H9 (cell line): Measurements from ENCODE around the gene ST6GALNAC3. TPM values are rescaled to one million over a fixed set of nuclear protein-coding genes. Genes with fewer than 3 reads are reported as not detected.

Experiments used
- DNase-seq: peaks from one replicate; pipeline ENCODE4 v3.0.0-alpha.2; 2017
- H2AFZ ChIP-seq: one replicate; pipeline ENCODE4 v1.6.1; 2013; ENCODE audit warnings: mild to moderate bottlenecking, low read length, control low read depth, moderate library complexity
- H2AK5ac ChIP-seq: 2 replicates; pipeline ENCODE4 v1.6.1; 2013; ENCODE audit warnings: low read length, control low read depth, mixed read lengths; ENCODE audit not compliant: insufficient read length
- H2BK120ac ChIP-seq: one replicate; pipeline ENCODE4 v1.6.1; 2013; ENCODE audit warnings: low read depth, mild to moderate bottlenecking, low read length, control low read depth, inconsistent platforms; ENCODE audit not compliant: poor library complexity, severe bottlenecking
- H2BK12ac ChIP-seq: 2 replicates; pipeline ENCODE4 v1.6.1; 2013; ENCODE audit warnings: low read length, control low read depth, mixed read lengths, low read depth; ENCODE audit not compliant: insufficient read length
- H2BK15ac ChIP-seq: 2 replicates; pipeline ENCODE4 v1.6.1; 2013; ENCODE audit warnings: low read depth, low read length, control low read depth
- H2BK20ac ChIP-seq: one replicate; pipeline ENCODE4 v1.6.1; 2013; ENCODE audit warnings: low read depth, mild to moderate bottlenecking, low read length, control low read depth, inconsistent platforms; ENCODE audit not compliant: poor library complexity, severe bottlenecking
- H2BK5ac ChIP-seq: 2 replicates; pipeline ENCODE4 v1.6.1; 2013; ENCODE audit warnings: low read length, control low read depth, mixed read lengths; ENCODE audit not compliant: insufficient read length
- H3K14ac ChIP-seq: 2 replicates; pipeline ENCODE4 v1.6.1; 2013; ENCODE audit warnings: low read length, control low read depth; ENCODE audit not compliant: insufficient read depth
- H3K18ac ChIP-seq: 2 replicates; pipeline ENCODE4 v1.6.1; 2013; ENCODE audit warnings: low read depth, mild to moderate bottlenecking, mixed read lengths, low read length, control low read depth; ENCODE audit not compliant: insufficient read length
- H3K23ac ChIP-seq: 2 replicates; pipeline ENCODE4 v1.6.1; 2013; ENCODE audit warnings: low read length, control low read depth, mixed read lengths, low read depth; ENCODE audit not compliant: insufficient read length
- H3K23me2 ChIP-seq: 2 replicates; pipeline ENCODE4 v1.6.1; 2013; ENCODE audit warnings: low read depth, mild to moderate bottlenecking, mixed read lengths, low read length, control low read depth; ENCODE audit not compliant: insufficient read length, poor library complexity, severe bottlenecking
- H3K27ac ChIP-seq: 2 replicates; pipeline ENCODE4 v1.5.1; 2013; ENCODE audit warnings: low read length, control low read depth, mixed read lengths, low read depth; ENCODE audit not compliant: insufficient read length
- H3K27me3 ChIP-seq: 2 replicates; pipeline ENCODE4 v1.6.1; 2013; ENCODE audit warnings: low read length, control low read depth, inconsistent platforms; ENCODE audit not compliant: insufficient read depth
- H3K4ac ChIP-seq: 2 replicates; pipeline ENCODE4 v1.6.1; 2013; ENCODE audit warnings: low read depth, mild to moderate bottlenecking, control low read depth, inconsistent platforms, low read length, moderate library complexity
- H3K4me1 ChIP-seq: 2 replicates; pipeline ENCODE4 v1.6.1; 2013; ENCODE audit warnings: low read length, control low read depth, inconsistent platforms; ENCODE audit not compliant: insufficient read depth
- H3K4me2 ChIP-seq: 2 replicates; pipeline ENCODE4 v1.6.1; 2013; ENCODE audit warnings: low read length, control low read depth, mixed read lengths; ENCODE audit not compliant: insufficient read length, insufficient read depth
- H3K56ac ChIP-seq: 2 replicates; pipeline ENCODE4 v1.6.1; 2013; ENCODE audit warnings: low read depth, mild to moderate bottlenecking, mixed read lengths, low read length, control low read depth; ENCODE audit not compliant: insufficient read length
- H3K79me1 ChIP-seq: 2 replicates; pipeline ENCODE4 v1.6.1; 2013; ENCODE audit warnings: low read depth, mild to moderate bottlenecking, moderate library complexity, low read length, control low read depth, inconsistent platforms; ENCODE audit not compliant: insufficient read depth, poor library complexity, severe bottlenecking
- H3K79me2 ChIP-seq: 2 replicates; pipeline ENCODE4 v1.6.1; 2013; ENCODE audit warnings: low read length, control low read depth, inconsistent platforms; ENCODE audit not compliant: insufficient read depth
- H3K9ac ChIP-seq: 2 replicates; pipeline ENCODE4 v1.6.1; 2013; ENCODE audit warnings: low read length, control low read depth, mixed read lengths; ENCODE audit not compliant: insufficient read length; ENCODE audit errors: extremely low read depth
- H3K9me3 ChIP-seq: one replicate; pipeline ENCODE4 v1.6.1; 2013; ENCODE audit warnings: low read depth, low read length, inconsistent platforms; ENCODE audit not compliant: control insufficient read depth
- H3T11ph ChIP-seq: one replicate; pipeline ENCODE4 v1.6.1; 2013; ENCODE audit warnings: mild to moderate bottlenecking, low read length, control low read depth, inconsistent platforms
- H4K20me1 ChIP-seq: one replicate; pipeline ENCODE4 v1.6.1; 2013; ENCODE audit not compliant: control insufficient read depth, insufficient read length, insufficient read depth
- H4K5ac ChIP-seq: 2 replicates; pipeline ENCODE4 v1.6.1; 2013; ENCODE audit warnings: low read depth, mild to moderate bottlenecking, mixed read lengths, low read length, control low read depth; ENCODE audit not compliant: insufficient read length
- H4K8ac ChIP-seq: replicated peaks from 2 replicates; pipeline ENCODE4 v1.6.1; 2013; ENCODE audit warnings: low read length, control low read depth, mixed read lengths, low read depth; ENCODE audit not compliant: insufficient read length
- H4K91ac ChIP-seq: 2 replicates; pipeline ENCODE4 v1.6.1; 2013; ENCODE audit warnings: low read depth, mild to moderate bottlenecking, moderate library complexity, mixed read lengths, low read length, control low read depth; ENCODE audit not compliant: insufficient read length
- H3K27ac Mint-ChIP-seq, 3 experiments: 2 replicates in 2 of 3; 3 replicates in 1 of 3; pipeline ENCODE4 v1.8.0; 2020 to 2021; ENCODE audit warnings: mixed read lengths in 3 of 3, mild to moderate bottlenecking in 1 of 3, moderate library complexity in 1 of 3
- H3K27me3 Mint-ChIP-seq: 2 replicates; pipeline ENCODE4 v1.8.0; 2021; ENCODE audit warnings: low read depth, mild to moderate bottlenecking, moderate library complexity, mixed read lengths
- H3K36me3 Mint-ChIP-seq, 3 experiments: 2 replicates in 2 of 3; 3 replicates in 1 of 3; pipeline ENCODE4 v1.8.0; 2020 to 2021; ENCODE audit warnings: low read depth in 3 of 3, mixed read lengths in 3 of 3; ENCODE audit not compliant: insufficient read depth in 1 of 3
- H3K4me1 Mint-ChIP-seq, 2 experiments: 2 replicates each; pipeline ENCODE4 v1.8.0; 2020; ENCODE audit warnings: mixed read lengths in 2 of 2
- H3K4me3 Mint-ChIP-seq, 2 experiments: 2 replicates in 1 of 2; 3 replicates in 1 of 2; pipeline ENCODE4 v1.8.0; 2020 to 2021; ENCODE audit warnings: mild to moderate bottlenecking in 2 of 2, mixed read lengths in 2 of 2, moderate library complexity in 1 of 2
- H3K9me3 Mint-ChIP-seq, 2 experiments: 2 replicates in 1 of 2; 3 replicates in 1 of 2; pipeline ENCODE4 v1.8.0; 2020; ENCODE audit warnings: mild to moderate bottlenecking in 2 of 2, mixed read lengths in 2 of 2, moderate library complexity in 1 of 2
- CTCF ChIP-seq: fragments of 200-600 bp; sonication (generic); conservative IDR thresholded peaks from 3 replicates; pipeline ENCODE4 v1.8.0; 2021; ENCODE audit warnings: antibody characterized with exemption, mild to moderate bottlenecking
- WGBS: extraction: QIAGEN DNeasy Blood & Tissue Kit; methylation state at CpG from one replicate; pipeline ENCODE4 v1.1.7; 2013; ENCODE audit warnings: missing lambda C conversion rate, low lambda C conversion rate, mixed read lengths; ENCODE audit not compliant: insufficient read length; ENCODE audit errors: extremely low coverage; 5-methylcytosine and 5-hydroxymethylcytosine counted together
- total RNA-seq: library from RNA; stranded (reverse); gene quantifications from 2 replicates; pipeline ENCODE4 v1.2.1, GENCODE V29; 2021

The ST6GALNAC3 gene
- total RNA-seq, 1 experiment from 2014 or later: 11.2 TPM

- no peaks in the 10 kb centered on the region for H3K9me3 ChIP-seq
- H3K4me1 Mint-ChIP-seq: peaks cover 7 to 8% of the 10 kb centered on the region in 2 experiments
- H4K8ac ChIP-seq: no peak overlapping the region
- H3K18ac ChIP-seq: no peak overlapping the region
- no peak overlapping the region for H2BK15ac ChIP-seq
- H4K20me1 ChIP-seq: no peaks in the 10 kb centered on the region
- H3K56ac ChIP-seq: no peak overlapping the region
- H2BK120ac ChIP-seq: no peak overlapping the region
- H3K4me1 ChIP-seq: no peaks in the 10 kb centered on the region; the same call in 1 of the 2 replicates
- H3K79me2 ChIP-seq: no peaks in the 10 kb centered on the region
- 0 out of 7 replicates have a peak overlapping the region, but pooled peaks of 1 of the 3 experiments have one; percentile 48 for H3K27ac Mint-ChIP-seq
- H3K4me3 Mint-ChIP-seq: no peak overlapping the region
- H3K9ac ChIP-seq: no peak overlapping the region
- no peak overlapping the region for H4K5ac ChIP-seq
- no peaks in the 10 kb centered on the region for H3K9me3 Mint-ChIP-seq
- H2BK12ac ChIP-seq: no peak overlapping the region
- no peaks in the 10 kb centered on the region for H3K27me3 Mint-ChIP-seq
- H3K4me2 ChIP-seq: no peak overlapping the region
- no peak overlapping the region for H2AFZ ChIP-seq
- no peak overlapping the region for H2BK20ac ChIP-seq
- H3K27ac ChIP-seq: no peak overlapping the region
- no peak for TF ChIP-seq CTCF
- no peak overlapping the region for H4K91ac ChIP-seq
- no peak overlapping the region for H2AK5ac ChIP-seq
- DNase-seq: no peak
- no peak overlapping the region for H3T11ph ChIP-seq
- H3K4ac ChIP-seq: no peak overlapping the region
- H3K23ac ChIP-seq: no peak overlapping the region
- H3K27me3 ChIP-seq: no peaks in the 10 kb centered on the region
- H3K36me3 Mint-ChIP-seq: 0 out of 7 replicates have a peak, but pooled peaks cover 0 to 3% (median 0%) of the 10 kb centered on the region in 3 experiments
- H3K23me2 ChIP-seq: no peaks in the 10 kb centered on the region
- no peak overlapping the region for H3K14ac ChIP-seq
- no peak overlapping the region for H2BK5ac ChIP-seq
- no peaks in the 10 kb centered on the region for H3K79me1 ChIP-seq
- WGBS: no CpG with 5 or more reads among the region's 3 CpGs
Observed at GRCh38 chr1:76219366-76219818, 144.8 kb downstream of the ST6GALNAC3 start.
